GM23338 (cell line): ENCODE data around the gene TECR. TPM values are rescaled to one million over a fixed set of nuclear protein-coding genes. Genes with fewer than 3 reads are reported as not detected.
A peak's percentile ranks its signal among the peaks of the same experiment; 100 is the strongest.

Source experiments
- ATAC-seq: fragments of 200-7000 bp; cut with Tn5 transposase; 3 replicates; pipeline ENCODE4 v1.9.1; 2020
- DNase-seq: peaks from one replicate; pipeline ENCODE4 v3.0.0-alpha.2; 2015; ENCODE audit warnings: low spot score
- H2AFZ ChIP-seq: fragments of 200-600 bp; sonication (generic); 2 replicates; pipeline ENCODE4 v1.8.0; 2016; ENCODE audit warnings: antibody characterized with exemption, mild to moderate bottlenecking, moderate library complexity
- H3F3A ChIP-seq: fragments of 200-600 bp; sonication (generic); replicated peaks from 2 replicates; pipeline ENCODE4 v1.8.0; 2017; ENCODE audit warnings: antibody characterized with exemption, mixed run types, low read depth
- H3K27ac ChIP-seq: fragments of 200-600 bp; sonication (generic); 2 replicates; pipeline ENCODE4 v1.6.1; 2016; ENCODE audit warnings: low read depth
- H3K27me3 ChIP-seq: fragments of 200-600 bp; sonication (generic); 2 replicates; pipeline ENCODE4 v1.8.0; 2016; ENCODE audit warnings: mild to moderate bottlenecking, mixed run types, moderate library complexity; ENCODE audit not compliant: insufficient read depth
- H3K36me3 ChIP-seq: fragments of 200-600 bp; sonication (generic); 2 replicates; pipeline ENCODE4 v1.8.0; 2016; ENCODE audit warnings: mild to moderate bottlenecking; ENCODE audit not compliant: insufficient read depth
- H3K4me1 ChIP-seq: fragments of 200-600 bp; sonication (generic); 2 replicates; pipeline ENCODE4 v1.8.0; 2016; ENCODE audit warnings: mild to moderate bottlenecking, moderate library complexity; ENCODE audit not compliant: insufficient read depth
- H3K4me2 ChIP-seq: fragments of 200-600 bp; sonication (generic); 2 replicates; pipeline ENCODE4 v1.7.1; 2017; ENCODE audit warnings: mixed run types
- H3K4me3 ChIP-seq: fragments of 200-600 bp; sonication (generic); 2 replicates; pipeline ENCODE4 v1.6.1; 2016; ENCODE audit warnings: mixed run types
- H3K79me2 ChIP-seq: fragments of 200-600 bp; sonication (generic); replicated peaks from 2 replicates; pipeline ENCODE4 v1.8.0; 2017; ENCODE audit warnings: mild to moderate bottlenecking; ENCODE audit not compliant: insufficient read depth
- H3K9me2 ChIP-seq: fragments of 200-600 bp; sonication (generic); 2 replicates; pipeline ENCODE4 v1.8.0; 2017; ENCODE audit not compliant: insufficient read depth
- H4K20me1 ChIP-seq: fragments of 200-600 bp; sonication (generic); replicated peaks from 2 replicates; pipeline ENCODE4 v1.8.0; 2017; ENCODE audit warnings: mild to moderate bottlenecking; ENCODE audit not compliant: insufficient read depth
- H3K27ac Mint-ChIP-seq: 2 replicates; pipeline ENCODE4 v1.8.0; 2020; ENCODE audit warnings: inconsistent platforms, mild to moderate bottlenecking, moderate library complexity, mixed read lengths
- H3K27me3 Mint-ChIP-seq: 3 replicates; pipeline ENCODE4 v1.8.0; 2022; ENCODE audit warnings: low read depth, mild to moderate bottlenecking, moderate library complexity, mixed read lengths, inconsistent platforms; ENCODE audit not compliant: insufficient read depth, poor library complexity
- H3K36me3 Mint-ChIP-seq: 3 replicates; pipeline ENCODE4 v1.8.0; 2021; ENCODE audit warnings: low read depth, mild to moderate bottlenecking, inconsistent platforms, moderate library complexity, mixed read lengths
- H3K4me1 Mint-ChIP-seq: 3 replicates; pipeline ENCODE4 v1.8.0; 2020; ENCODE audit warnings: mild to moderate bottlenecking, inconsistent platforms, mixed read lengths
- H3K4me3 Mint-ChIP-seq: 3 replicates; pipeline ENCODE4 v1.8.0; 2021; ENCODE audit warnings: moderate library complexity, mild to moderate bottlenecking, inconsistent platforms, mixed read lengths
- H3K9me3 Mint-ChIP-seq: 3 replicates; pipeline ENCODE4 v1.8.0; 2020; ENCODE audit warnings: moderate library complexity, mild to moderate bottlenecking, inconsistent platforms, mixed read lengths
- CREB1 ChIP-seq: fragments of 250-450 bp; sonication (Bioruptor Pico); IDR thresholded peaks from 2 replicates; pipeline ENCODE4 v1.5.0; 2020; ENCODE audit warnings: low read depth, mild to moderate bottlenecking, moderate library complexity
- ETS1 ChIP-seq: IDR thresholded peaks from 2 replicates; pipeline ENCODE4 v1.6.1; 2016; ENCODE audit warnings: antibody characterized with exemption
- EZH2phosphoT487 ChIP-seq: fragments of 200-600 bp; sonication (generic); IDR thresholded peaks from one replicate; pipeline ENCODE4 v1.8.1; 2018; ENCODE audit warnings: antibody characterized with exemption; ENCODE audit not compliant: unreplicated experiment
- ZNF114 ChIP-seq: fragments of 250-450 bp; sonication (Bioruptor Pico); IDR thresholded peaks from 2 replicates; pipeline ENCODE4 v1.5.0; 2020; ENCODE audit warnings: mild to moderate bottlenecking, moderate library complexity
- ZNF462 ChIP-seq: fragments of 250-450 bp; sonication (Bioruptor Pico); IDR thresholded peaks from 2 replicates; pipeline ENCODE4 v1.5.0; 2020; ENCODE audit warnings: mild to moderate bottlenecking, moderate library complexity
- polyA plus RNA-seq: library from polyadenylated mRNA; unstranded; fragments of >200 nt; fragmentation: Nextera tagmentation; extraction: Ambion mirVana; gene quantifications from 2 replicates; pipeline ENCODE4 v1.2.1, GENCODE V29; 2016
- total RNA-seq: library from RNA; depleted of rRNA; stranded (reverse); fragments of >200 nt; shearing (Covaris generic); gene quantifications from 2 replicates; pipeline ENCODE4 v1.2.3, GENCODE V29; 2014

Gene TECR
- total and polyA plus RNA-seq, 2 experiments from 2014 or later = 107 to 268 TPM

- no peaks in the 10 kb centered on the region for H3K9me2 ChIP-seq
- peaks cover 28% of the 10 kb centered on the region for H3K79me2 ChIP-seq
- Mint-ChIP-seq H3K36me3 (peaks cover 32% of the 10 kb centered on the region), H3K4me3 (peak overlapping the region; percentile 89), H3K27me3 (peaks cover 16% of the 10 kb centered on the region), H3K4me1 (peaks cover 22% of the 10 kb centered on the region), H3K27ac (no peak overlapping the region), H3K9me3 (no peaks in the 10 kb centered on the region)
- DNase-seq (no peak), ATAC-seq (no peak)
- peak overlapping the region; percentile 90 for H3K4me3 ChIP-seq
- peaks cover 6% of the 10 kb centered on the region; the same call in 1 of the 2 replicates for H3K36me3 ChIP-seq
- no peaks in the 10 kb centered on the region; the same call in 1 of the 2 replicates for H3K4me1 ChIP-seq
- H3K27me3 ChIP-seq = no peaks in the 10 kb centered on the region
- H4K20me1 ChIP-seq = peaks cover 8% of the 10 kb centered on the region; the same call in 1 of the 2 replicates
- peaks cover 11% of the 10 kb centered on the region for H3F3A ChIP-seq
- peak overlapping the region; percentile 95 for H3K4me2 ChIP-seq
- TF ChIP-seq CREB1 (no peak), ZNF114 (CRISPR knock-in tag) (no peak), ETS1 (no peak), EZH2phosphoT487 (no peak), ZNF462 (no peak)
- no peak overlapping the region for H2AFZ ChIP-seq
- H3K27ac ChIP-seq = no peak overlapping the region
Measured at GRCh38 chr19:14494411-14494810, 35.0 kb upstream of the TECR start.
